MCF 10A (cell line): ENCODE results near the gene UTP18. TPM values are rescaled to one million over a fixed set of nuclear protein-coding genes. Genes with fewer than 3 reads are reported as not detected.

ENCODE experiments used
- BruUV-seq: library from RNA; stranded (reverse); fragments of 400-500 nt; replicated peaks from 2 replicates; lab custom pipeline; 2021; lab: Mats Ljungman, UMichigan
- CTCF ChIA-PET: fragments of 300-600 bp; sonication (Branson Sonifier 250); formaldehyde crosslinking; extraction: SDS; loops from one replicate; lab custom pipeline; 2021; ENCODE audit warnings: antibody characterized with exemption, inconsistent platforms; lab: Yijun Ruan, JAX
- POLR2A ChIA-PET: fragments of 300-600, 350-650 bp; sonication (Branson Sonifier 250); formaldehyde crosslinking; extraction: SDS; loops from one replicate; lab custom pipeline; 2020; ENCODE audit warnings: antibody characterized with exemption, inconsistent platforms; lab: Yijun Ruan, JAX
- DNase-seq: peaks from one replicate; pipeline ENCODE4 v3.0.0-alpha.2; 2018; ENCODE audit not compliant: unreplicated experiment
- H3K27ac Mint-ChIP-seq: one replicate; pipeline ENCODE4 v1.8.0; 2022; ENCODE audit warnings: mild to moderate bottlenecking, low read depth, mixed read lengths; ENCODE audit not compliant: unreplicated experiment
- H3K27me3 Mint-ChIP-seq: one replicate; pipeline ENCODE4 v1.8.0; 2022; ENCODE audit warnings: mixed read lengths; ENCODE audit not compliant: insufficient read depth, unreplicated experiment
- H3K36me3 Mint-ChIP-seq: one replicate; pipeline ENCODE4 v1.8.0; 2022; ENCODE audit warnings: mild to moderate bottlenecking, moderate library complexity, mixed read lengths; ENCODE audit not compliant: insufficient read depth, unreplicated experiment
- H3K4me1 Mint-ChIP-seq: one replicate; pipeline ENCODE4 v1.8.0; 2022; ENCODE audit warnings: mixed read lengths; ENCODE audit not compliant: insufficient read depth, unreplicated experiment
- H3K4me3 Mint-ChIP-seq: one replicate; pipeline ENCODE4 v1.8.0; 2022; ENCODE audit warnings: mild to moderate bottlenecking, moderate library complexity, mixed read lengths; ENCODE audit not compliant: unreplicated experiment
- H3K9me3 Mint-ChIP-seq: one replicate; pipeline ENCODE4 v1.8.0; 2022; ENCODE audit warnings: mixed read lengths; ENCODE audit not compliant: unreplicated experiment
- CTCF ChIP-seq: fragments of 200-600 bp; IDR thresholded peaks from one replicate; pipeline ENCODE4 v1.8.0; 2022; ENCODE audit warnings: antibody characterized with exemption, mild to moderate bottlenecking; ENCODE audit not compliant: unreplicated experiment
- intact Hi-C: fragments of 100-400 bp; cut with micrococcal nuclease; formaldehyde crosslinking; loops from 2 replicates; pipeline ENCODE4 v1.14.1; 2022
- total RNA-seq: library from RNA; stranded (reverse); gene quantifications from 2 replicates; pipeline ENCODE4 v1.2.3, GENCODE V29; 2022

UTP18 gene
- total RNA-seq, 1 experiment from 2014 or later, result 27.8 TPM

GRCh38 chr17:51230306-51230705, 30.0 kb upstream of the UTP18 start:
- no TSS peak for BruUV-seq
- intact Hi-C loops, result no loop called here
- H3K4me3 Mint-ChIP-seq, result no peak overlapping the region

GRCh38 chr17:51231999-51232398, 28.3 kb upstream of the UTP18 start:
- ChIA-PET POLR2A (no interaction called here), CTCF (no interaction called here)
- Mint-ChIP-seq H3K36me3 (no peaks in the 10 kb centered on the region), H3K9me3 (no peaks in the 10 kb centered on the region), H3K4me1 (peaks cover 10% of the 10 kb centered on the region), H3K27ac (no peak overlapping the region), H3K4me3 (no peak overlapping the region), H3K27me3 (no peaks in the 10 kb centered on the region)
- DNase-seq, result no peak
- no peak for TF ChIP-seq CTCF
- no TSS peak for BruUV-seq
- intact Hi-C loops, result no loop called here

More at GRCh38 chr17:51230306-51230705, 30.0 kb upstream of the UTP18 start:
- no peak for DNase-seq
- POLR2A ChIA-PET, result interaction anchor here (0.6 to 1.3 kb wide), 2 partner anchors 8 to 109 kb away, joined by 3 to 5 read pairs; no protein-coding TSS in a partner anchor
- no peak for TF ChIP-seq CTCF
- peak overlapping the region; percentile 74 for H3K27ac Mint-ChIP-seq
- no peaks in the 10 kb centered on the region for H3K9me3 Mint-ChIP-seq
- CTCF ChIA-PET, result no interaction called here
- no peaks in the 10 kb centered on the region for H3K27me3 Mint-ChIP-seq
- peaks cover 10% of the 10 kb centered on the region for H3K4me1 Mint-ChIP-seq
- no peaks in the 10 kb centered on the region for H3K36me3 Mint-ChIP-seq

- no peak for DNase-seq
- POLR2A ChIA-PET, result no interaction called here
- BruUV-seq, result no TSS peak
- intact Hi-C loops, result no loop called here
- Mint-ChIP-seq H3K36me3 (no peaks in the 10 kb centered on the region), H3K4me1 (peaks cover 10% of the 10 kb centered on the region), H3K9me3 (no peaks in the 10 kb centered on the region), H3K27ac (no peak overlapping the region), H3K4me3 (no peak overlapping the region), H3K27me3 (no peaks in the 10 kb centered on the region)
- no peak for TF ChIP-seq CTCF
- CTCF ChIA-PET, result no interaction called here
These were observed 26.2 kb upstream of the UTP18 start for GRCh38 chr17:51234162-51234561.

GRCh38 chr17:51238255-51238887, 22.0 kb upstream of the UTP18 start:
- H3K9me3 Mint-ChIP-seq, result no peaks in the 10 kb centered on the region
- no peaks in the 10 kb centered on the region for H3K4me1 Mint-ChIP-seq
- H3K36me3 Mint-ChIP-seq, result no peaks in the 10 kb centered on the region
- no peak overlapping the region for H3K4me3 Mint-ChIP-seq
- ChIA-PET POLR2A (interaction anchor here (0.6 to 1.3 kb wide), 3 partner anchors 8 to 21 kb away, joined by 3 to 5 read pairs (median 4); no protein-coding TSS in a partner anchor), CTCF (no interaction called here)
- intact Hi-C loops, result no loop called here
- no peak for DNase-seq
- H3K27me3 Mint-ChIP-seq, result no peaks in the 10 kb centered on the region
- BruUV-seq, result no TSS peak
- TF ChIP-seq CTCF, result no peak
- no peak overlapping the region for H3K27ac Mint-ChIP-seq
